ENCODE data around the gene PTPRD. TPM values are rescaled to one million over a fixed set of nuclear protein-coding genes. Genes with fewer than 3 reads are reported as not detected.

The PTPRD gene
- total and polyA plus RNA-seq, 2 experiments from 2014 or later = 11.5 to 58.0 TPM

DNA sequence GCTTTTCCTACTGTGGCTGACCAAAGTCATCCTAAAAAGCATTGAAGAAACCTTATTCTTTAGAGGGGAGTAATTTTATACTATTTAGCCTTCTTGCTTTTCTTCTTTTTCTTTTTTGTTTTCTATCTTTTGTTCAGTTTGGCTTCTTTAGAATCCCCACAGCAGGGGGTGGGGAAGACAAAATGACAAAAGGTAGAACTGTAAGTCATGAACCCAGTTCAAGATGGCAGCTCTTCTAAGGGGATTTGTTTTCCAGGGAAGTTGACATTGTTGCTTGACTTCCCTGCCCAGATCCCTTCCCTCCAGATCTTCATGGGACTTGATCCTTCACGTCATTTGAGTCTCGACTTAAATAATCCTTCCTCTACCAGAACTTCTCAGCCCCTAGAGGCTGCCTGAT is 2120.8 kb downstream of the PTPRD start:
- Histone ChIP-seq H3K4me3 (no peak overlapping the region), H3K27me3 (ENCODE audit: insufficient read depth) (no peaks in the 10 kb centered on the region), H3K27ac (ENCODE audit: low read depth) (no peak overlapping the region), H3K4me1 (ENCODE audit: insufficient read depth) (no peaks in the 10 kb centered on the region; the same call in 1 of the 2 replicates), H3K9me2 (ENCODE audit: insufficient read depth) (no peaks in the 10 kb centered on the region), H3K36me3 (ENCODE audit: insufficient read depth) (no peaks in the 10 kb centered on the region), H4K20me1 (replicated peaks; ENCODE audit: insufficient read depth) (no peaks in the 10 kb centered on the region; the same call in 1 of the 2 replicates), H3K4me2 (no peak overlapping the region), H3F3A (replicated peaks; ENCODE audit: low read depth) (no peaks in the 10 kb centered on the region), H2AFZ (no peak overlapping the region), H3K79me2 (replicated peaks; ENCODE audit: insufficient read depth) (no peaks in the 10 kb centered on the region)
- Mint-ChIP-seq H3K36me3 (ENCODE audit: low read depth) (peaks cover 11% of the 10 kb centered on the region; the same call in 1 of the 3 replicates), H3K4me3 (no peak overlapping the region), H3K27ac (no peak overlapping the region), H3K9me3 (no peaks in the 10 kb centered on the region; the same call in 2 of the 3 replicates), H3K27me3 (ENCODE audit: insufficient read depth, low read depth, poor library complexity) (peaks cover 2% of the 10 kb centered on the region), H3K4me1 (peaks cover 19% of the 10 kb centered on the region)
- peak; percentile 72 for DNase-seq (ENCODE audit: low spot score)
- TF ChIP-seq POLR2AphosphoS5 (IDR thresholded peaks at IDR 0.05; ENCODE audit: low read depth) = no peak
- TF ChIP-seq, protein P1, sequence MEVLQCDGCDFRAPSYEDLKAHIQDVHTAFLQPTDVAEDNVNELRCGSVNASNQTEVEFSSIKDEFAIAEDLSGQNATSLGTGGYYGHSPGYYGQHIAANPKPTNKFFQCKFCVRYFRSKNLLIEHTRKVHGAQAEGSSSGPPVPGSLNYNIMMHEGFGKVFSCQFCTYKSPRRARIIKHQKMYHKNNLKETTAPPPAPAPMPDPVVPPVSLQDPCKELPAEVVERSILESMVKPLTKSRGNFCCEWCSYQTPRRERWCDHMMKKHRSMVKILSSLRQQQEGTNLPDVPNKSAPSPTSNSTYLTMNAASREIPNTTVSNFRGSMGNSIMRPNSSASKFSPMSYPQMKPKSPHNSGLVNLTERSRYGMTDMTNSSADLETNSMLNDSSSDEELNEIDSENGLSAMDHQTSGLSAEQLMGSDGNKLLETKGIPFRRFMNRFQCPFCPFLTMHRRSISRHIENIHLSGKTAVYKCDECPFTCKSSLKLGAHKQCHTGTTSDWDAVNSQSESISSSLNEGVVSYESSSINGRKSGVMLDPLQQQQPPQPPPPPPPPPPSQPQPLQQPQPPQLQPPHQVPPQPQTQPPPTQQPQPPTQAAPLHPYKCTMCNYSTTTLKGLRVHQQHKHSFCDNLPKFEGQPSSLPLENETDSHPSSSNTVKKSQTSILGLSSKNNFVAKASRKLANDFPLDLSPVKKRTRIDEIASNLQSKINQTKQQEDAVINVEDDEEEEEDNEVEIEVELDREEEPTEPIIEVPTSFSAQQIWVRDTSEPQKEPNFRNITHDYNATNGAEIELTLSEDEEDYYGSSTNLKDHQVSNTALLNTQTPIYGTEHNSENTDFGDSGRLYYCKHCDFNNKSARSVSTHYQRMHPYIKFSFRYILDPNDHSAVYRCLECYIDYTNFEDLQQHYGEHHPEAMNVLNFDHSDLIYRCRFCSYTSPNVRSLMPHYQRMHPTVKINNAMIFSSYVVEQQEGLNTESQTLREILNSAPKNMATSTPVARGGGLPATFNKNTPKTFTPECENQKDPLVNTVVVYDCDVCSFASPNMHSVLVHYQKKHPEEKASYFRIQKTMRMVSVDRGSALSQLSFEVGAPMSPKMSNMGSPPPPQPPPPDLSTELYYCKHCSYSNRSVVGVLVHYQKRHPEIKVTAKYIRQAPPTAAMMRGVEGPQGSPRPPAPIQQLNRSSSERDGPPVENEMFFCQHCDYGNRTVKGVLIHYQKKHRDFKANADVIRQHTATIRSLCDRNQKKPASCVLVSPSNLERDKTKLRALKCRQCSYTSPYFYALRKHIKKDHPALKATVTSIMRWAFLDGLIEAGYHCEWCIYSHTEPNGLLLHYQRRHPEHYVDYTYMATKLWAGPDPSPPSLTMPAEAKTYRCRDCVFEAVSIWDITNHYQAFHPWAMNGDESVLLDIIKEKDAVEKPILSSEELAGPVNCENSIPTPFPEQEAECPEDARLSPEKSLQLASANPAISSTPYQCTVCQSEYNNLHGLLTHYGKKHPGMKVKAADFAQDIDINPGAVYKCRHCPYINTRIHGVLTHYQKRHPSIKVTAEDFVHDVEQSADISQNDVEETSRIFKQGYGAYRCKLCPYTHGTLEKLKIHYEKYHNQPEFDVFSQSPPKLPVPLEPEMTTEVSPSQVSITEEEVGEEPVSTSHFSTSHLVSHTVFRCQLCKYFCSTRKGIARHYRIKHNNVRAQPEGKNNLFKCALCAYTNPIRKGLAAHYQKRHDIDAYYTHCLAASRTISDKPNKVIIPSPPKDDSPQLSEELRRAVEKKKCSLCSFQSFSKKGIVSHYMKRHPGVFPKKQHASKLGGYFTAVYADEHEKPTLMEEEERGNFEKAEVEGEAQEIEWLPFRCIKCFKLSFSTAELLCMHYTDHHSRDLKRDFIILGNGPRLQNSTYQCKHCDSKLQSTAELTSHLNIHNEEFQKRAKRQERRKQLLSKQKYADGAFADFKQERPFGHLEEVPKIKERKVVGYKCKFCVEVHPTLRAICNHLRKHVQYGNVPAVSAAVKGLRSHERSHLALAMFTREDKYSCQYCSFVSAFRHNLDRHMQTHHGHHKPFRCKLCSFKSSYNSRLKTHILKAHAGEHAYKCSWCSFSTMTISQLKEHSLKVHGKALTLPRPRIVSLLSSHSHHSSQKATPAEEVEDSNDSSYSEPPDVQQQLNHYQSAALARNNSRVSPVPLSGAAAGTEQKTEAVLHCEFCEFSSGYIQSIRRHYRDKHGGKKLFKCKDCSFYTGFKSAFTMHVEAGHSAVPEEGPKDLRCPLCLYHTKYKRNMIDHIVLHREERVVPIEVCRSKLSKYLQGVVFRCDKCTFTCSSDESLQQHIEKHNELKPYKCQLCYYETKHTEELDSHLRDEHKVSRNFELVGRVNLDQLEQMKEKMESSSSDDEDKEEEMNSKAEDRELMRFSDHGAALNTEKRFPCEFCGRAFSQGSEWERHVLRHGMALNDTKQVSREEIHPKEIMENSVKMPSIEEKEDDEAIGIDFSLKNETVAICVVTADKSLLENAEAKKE (CRISPR knock-in tag; IDR thresholded peaks at IDR 0.05) = no peak
- no peak for TF ChIP-seq NANOG (IDR thresholded peaks at IDR 0.05; ENCODE audit: borderline replicate concordance)
- TF ChIP-seq JUNB (IDR thresholded peaks at IDR 0.05; ENCODE audit: unreplicated experiment) = no peak
- TF ChIP-seq EZH2 (IDR thresholded peaks at IDR 0.05; ENCODE audit: low read depth, unreplicated experiment) = no peak
- no peak for TF ChIP-seq ZNF331 (CRISPR knock-in tag; IDR thresholded peaks at IDR 0.05; ENCODE audit: low read depth)
- no peak for TF ChIP-seq CTCF (conservative IDR thresholded peaks at IDR 0.05; ENCODE audit: low read depth in 2 of 2)
- ATAC-seq = peak; percentile 69
